Stimulated activated CD4-positive, alpha-beta T cell treated with anti-CD3 and anti-CD28 coated beads, Interleukin-4, amount 100 ng/mL, for 4 hours (primary cell): Measurements from ENCODE around the gene CCDC88B.
"Not testable (repeated sequence)": the region's sequence is repeated elsewhere in the genome, so short reads cannot be mapped to it uniquely, and the experiment has no call there.

Experiments
- DNase-seq, 2 experiments: peaks; one replicate each; pipeline ENCODE4 v3.0.0-alpha.2; 2020

CCDC88B gene

DNA sequence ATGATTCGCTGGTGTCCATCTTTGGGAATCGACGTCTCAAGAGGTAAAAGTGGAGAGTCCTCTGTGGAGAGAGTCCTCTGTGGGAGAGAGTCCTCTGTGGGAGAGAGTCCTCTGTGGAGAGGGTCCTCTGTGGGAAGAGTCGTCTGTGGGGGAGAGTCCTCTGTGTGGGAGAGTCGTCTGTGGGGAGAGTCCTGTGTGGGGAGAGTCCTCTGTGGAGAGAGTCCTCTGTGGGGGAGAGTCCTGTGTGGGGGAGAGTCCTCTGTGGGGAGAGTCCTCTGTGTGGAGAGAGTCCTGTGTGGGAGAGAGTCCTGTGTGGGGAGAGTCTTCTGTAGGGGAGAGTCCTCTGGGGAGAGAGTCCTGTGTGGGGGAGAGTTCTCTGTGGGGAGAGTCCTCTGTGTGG, 19.0 kb upstream of the CCDC88B start:
- no peak for DNase-seq

DNA sequence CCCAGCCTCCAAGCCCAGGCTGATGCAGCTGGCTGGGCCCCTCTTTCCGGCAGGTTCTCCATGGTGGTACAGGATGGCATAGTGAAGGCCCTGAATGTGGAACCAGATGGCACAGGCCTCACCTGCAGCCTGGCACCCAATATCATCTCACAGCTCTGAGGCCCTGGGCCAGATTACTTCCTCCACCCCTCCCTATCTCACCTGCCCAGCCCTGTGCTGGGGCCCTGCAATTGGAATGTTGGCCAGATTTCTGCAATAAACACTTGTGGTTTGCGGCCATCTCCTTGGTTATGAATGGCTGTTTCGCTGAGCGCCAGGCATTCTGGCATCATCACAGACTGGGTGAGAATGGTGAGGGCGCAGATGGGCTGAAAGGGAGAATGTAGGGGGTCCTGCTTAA, 18.5 kb upstream of the CCDC88B start:
- DNase-seq = no peak

DNA sequence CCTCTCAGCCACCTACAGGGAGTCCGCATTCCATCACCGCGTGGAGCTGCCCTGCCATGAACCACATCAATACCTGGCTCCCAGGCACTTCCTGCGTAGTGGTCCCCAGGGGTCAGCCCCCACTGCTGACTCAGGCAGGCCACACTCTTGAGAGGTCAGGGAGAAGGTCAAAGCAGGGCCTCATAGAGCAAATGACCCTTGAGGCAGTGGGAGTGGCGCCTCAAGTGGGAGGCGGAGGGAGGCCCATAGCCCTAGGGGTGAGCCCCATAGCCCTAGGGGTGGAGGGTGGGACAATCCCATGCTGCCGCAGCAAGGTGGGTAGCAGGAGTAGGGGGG, 17.1 kb upstream of the CCDC88B start:
- no peak for DNase-seq

DNA sequence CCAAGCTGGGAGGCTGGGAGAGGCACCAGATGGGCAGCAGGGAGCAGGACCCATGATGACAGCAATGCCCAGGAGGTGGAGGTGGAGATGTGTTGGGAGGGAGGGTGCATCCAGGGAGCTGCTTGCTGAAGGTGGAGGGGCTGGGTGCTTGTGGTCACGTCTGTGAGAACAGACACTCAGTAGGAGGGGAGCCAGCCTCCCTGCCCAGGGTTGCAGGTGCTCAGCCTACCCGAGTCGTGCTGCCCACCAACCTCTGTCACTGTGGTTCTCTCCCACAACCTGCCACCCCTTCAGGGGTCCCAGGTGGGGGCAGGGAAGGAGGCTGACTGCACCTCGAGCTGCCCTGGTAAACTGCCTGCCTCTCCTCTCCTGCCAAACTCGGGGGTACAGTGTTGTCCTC, 16.6 kb upstream of the CCDC88B start:
- DNase-seq = no peak

DNA sequence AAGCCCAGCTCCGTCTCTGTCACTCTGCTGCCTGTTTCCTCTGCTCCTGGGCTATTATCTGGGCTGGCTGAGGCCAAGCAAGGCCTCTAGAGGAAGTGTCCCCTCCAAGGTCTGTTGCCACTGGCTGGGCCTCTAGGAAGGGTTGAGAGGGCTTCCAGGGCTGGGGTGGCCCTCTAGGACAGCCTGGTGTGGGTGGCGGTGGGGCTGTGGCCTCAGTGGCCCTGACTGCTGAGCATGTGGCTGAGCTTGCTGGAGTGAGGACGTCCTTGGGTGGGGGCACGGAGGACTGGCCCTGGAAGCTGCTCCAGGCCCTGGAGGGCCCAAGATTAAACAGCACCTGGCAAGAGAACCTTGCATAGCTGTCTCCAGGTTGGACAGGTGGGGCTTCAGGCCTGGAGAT, 16.0 kb upstream of the CCDC88B start:
- DNase-seq = not testable (repeated sequence)

DNA sequence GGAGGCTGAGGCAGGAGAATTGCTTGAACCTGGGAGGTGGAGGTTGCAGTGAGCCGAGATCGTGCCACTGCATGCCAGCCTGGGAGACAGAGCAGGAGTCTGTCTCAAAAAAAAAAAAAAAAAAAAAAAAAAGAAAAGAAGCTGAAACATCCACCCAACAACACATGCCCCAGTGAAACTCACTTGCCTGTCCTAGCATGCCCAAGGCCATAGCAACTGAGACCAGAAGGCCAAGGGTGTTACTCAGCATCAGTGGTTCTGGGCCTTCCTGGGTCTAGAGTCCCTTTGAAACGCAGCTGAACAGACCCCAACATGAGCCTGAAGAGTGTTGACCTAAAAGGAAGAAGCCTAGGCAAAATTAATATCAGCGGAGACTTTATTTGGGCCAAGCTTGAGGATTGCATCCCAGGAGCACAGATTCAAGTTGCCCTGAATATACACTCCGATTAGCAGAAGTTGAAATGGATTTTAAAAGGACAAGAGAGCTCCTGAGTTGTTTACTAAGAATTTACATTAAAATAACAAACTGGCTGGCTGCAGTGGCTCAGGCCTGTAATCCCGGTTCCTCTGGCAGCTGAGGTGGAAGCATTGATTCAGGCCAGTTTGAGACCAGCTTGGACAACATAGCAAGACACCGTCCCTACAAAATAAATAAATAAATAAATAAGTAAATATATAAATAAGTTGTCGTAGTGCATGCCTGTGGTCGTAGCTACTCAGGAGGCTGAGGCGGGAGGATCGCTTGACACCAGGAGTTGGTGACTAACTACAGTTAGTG, 15.1 kb upstream of the CCDC88B start:
- no peak for DNase-seq

DNA sequence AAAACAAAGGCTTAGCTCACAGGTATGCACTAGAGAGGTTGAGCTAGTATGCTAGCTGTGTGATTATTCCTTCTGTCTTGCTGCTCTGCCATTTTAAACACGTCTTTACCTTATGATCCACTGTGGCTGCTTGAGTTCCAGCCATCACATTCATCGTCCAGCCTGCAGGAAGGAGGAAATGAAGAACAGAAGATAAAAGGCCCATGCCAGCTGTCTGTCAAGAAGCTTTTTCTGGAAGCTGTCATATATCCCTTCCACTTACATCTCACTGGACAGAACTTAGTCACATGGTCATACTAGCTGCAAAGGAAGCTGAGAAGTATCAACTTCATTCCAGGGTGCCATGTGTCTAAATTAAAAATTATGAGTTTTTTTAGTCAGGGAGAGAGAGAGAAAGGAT, 12.6 kb upstream of the CCDC88B start:
- DNase-seq = no peak

DNA sequence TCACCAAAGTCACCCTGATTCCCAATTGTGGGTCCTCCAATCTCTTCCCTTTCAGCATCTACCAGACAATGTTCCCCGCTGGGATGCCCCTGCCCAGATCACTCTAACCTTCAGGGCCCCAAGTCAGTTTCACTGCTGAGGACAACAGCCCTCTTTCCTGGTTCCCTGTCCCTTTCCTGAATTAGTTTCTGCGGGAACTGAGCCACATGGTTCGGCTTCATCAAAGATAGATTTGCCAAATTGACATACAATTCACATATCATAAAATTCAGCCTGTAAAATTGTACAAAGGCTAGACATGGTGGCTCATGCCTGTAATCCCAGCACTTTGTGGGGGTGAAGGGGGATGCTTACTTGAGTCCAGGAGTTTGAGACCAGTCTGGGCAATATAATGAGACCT, 12.0 kb upstream of the CCDC88B start:
- no peak for DNase-seq

DNA sequence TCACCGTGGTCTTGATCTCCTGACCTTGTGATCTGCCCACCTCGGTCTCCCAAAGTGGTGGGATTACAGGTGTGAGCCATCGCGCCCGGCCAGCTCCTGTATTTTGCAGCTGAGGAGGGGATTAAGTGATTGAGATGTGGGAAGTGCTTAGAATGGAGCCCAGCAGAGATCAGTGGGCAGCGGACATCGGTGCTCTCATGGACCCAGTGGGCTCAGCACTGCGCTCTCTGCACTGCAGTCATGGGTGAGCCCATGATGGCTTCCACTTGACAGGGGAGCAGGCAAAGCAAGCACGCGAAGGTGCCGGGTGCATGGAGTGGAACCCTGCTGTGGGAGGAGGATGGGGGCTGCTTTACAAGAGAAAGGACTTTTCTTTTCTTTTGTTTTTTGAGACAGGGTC, 9.1 kb upstream of the CCDC88B start:
- no peak for DNase-seq

DNA sequence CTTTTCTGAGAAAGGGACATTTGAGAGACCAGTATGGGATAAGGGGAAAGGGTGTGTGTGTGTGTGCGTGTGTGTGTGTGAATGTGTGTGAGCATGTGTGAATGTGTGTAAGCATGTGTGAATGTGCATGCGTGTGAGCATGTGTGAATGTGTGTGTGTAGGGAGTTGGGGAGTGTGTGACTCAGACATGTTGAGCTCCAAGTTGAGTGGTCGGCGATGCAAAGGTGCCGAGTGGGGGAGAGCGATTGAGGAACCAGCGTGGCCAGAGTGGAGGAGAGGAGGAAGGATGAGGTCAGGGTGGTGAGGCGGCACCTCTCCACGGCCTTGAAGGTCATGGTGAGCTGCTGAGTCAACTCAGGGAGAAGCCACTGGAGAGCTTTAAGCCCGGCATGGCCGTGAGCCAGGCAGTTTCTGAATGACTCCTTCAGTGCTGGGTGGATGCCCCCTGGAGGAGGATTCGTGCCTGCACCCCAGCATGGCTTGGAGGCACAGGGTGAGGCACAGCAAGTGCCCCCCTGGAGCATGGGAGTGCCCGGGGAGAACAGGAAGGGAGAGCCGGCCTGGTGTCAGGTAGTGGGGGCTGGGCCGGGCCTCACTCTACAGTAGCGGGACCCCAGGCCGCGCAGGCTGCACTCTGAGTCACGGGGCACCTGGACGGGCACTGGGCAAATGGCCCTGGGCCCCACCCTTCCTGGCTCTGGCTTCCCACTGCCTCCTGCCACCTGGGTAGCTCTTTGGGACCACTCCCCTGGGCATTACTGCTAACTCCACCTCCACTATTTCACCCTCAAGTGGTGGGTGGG, 8.2 kb upstream of the CCDC88B start:
- peak; percentile 51 to 61 for DNase-seq

DNA sequence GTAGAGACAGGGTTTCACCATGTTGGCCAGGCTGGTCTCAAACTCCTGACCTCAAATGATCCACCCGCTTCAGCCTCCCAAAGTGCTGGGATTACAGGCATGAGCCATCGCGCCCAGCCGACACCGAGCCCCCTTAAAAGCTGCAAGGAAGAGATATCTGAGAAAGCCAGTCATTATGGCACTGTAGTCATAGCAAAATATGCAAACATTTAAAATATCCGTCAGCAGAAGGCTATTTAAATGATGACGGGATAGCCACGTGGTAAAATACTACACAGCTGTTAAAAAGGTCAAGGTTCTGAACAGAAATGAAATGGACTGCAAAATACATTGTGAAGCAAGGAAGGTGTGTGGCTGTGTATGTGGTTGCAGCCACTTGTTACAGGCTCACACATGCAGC, 6.4 kb upstream of the CCDC88B start:
- DNase-seq = no peak

DNA sequence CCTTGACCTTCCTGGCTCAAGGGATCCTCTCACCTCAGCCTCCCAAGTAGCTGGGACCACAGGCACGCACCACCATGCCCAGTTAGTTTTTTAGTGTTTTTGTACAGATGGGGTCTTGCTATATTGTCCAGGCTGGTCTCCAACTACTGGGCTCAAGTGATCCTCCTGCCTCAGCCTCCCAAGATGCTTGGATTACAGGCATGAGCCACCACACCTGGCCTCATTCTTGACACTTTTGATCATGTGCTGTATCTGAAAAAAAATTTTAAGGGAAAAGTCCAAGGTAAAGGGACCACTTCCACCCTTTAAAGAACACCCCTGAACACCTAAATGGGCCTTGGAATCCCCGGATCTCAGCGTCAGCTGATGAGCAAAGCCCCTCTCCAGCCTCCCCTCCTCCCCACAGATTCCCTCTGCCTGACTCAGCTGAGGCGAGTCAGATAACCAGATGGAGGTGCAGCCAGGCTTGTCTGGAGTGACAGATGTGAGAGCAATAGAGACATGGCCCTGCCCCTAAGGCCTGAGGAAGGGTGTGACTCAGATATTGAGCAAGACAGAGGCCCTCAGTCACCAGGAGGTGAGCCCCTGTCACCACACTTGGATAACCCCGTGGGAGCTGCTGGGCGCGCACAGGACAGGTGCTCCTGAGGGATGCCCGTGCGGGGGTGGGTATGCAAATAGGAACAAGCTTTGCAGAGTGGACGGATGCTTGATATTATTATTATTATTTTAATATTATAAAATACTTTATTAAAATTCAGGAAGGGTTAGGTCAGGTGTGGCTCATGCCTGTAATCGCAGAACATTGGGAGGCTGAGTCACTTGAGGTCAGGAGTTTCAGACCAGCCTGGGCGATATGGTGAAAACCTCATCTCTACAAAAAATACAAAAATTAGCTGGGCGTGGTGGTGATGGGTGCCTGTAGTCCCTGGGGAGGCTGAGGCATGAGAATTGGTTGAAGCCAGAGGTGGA, 5.0 kb upstream of the CCDC88B start:
- DNase-seq = no peak

DNA sequence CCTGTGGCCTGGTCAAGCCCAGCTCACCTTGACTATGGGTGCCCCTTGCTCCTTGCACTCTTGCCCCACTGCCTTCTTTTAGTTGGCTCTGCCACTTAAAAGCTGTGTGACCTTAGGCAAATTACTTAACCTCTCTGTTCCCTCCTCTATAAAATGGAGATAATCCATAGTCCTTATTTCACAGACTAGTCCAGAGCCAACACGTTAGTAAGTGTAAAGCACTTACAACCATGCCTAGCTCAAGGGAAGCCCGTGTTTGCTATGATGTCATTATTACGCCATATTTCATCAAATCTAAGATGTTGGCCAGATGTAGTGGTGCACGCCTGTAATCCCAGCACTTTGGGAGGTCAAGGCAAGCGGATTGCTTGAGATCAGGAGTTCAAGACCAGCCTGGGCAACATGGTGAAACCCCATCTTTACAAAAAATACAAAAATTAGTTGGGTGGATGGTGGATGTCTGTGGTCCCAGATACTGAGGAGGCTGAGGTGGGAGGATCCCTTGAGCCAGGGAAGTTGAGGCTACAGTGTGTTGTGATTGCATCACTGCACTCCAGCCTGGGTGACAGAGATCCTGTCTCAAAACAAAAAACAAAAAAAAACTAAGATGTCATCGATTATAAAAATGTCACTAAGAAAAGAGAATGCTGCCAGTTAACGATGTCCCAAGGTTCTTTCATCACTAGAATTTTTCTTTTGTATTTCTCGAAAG, 2.3 kb upstream of the CCDC88B start:
- DNase-seq = no peak

DNA sequence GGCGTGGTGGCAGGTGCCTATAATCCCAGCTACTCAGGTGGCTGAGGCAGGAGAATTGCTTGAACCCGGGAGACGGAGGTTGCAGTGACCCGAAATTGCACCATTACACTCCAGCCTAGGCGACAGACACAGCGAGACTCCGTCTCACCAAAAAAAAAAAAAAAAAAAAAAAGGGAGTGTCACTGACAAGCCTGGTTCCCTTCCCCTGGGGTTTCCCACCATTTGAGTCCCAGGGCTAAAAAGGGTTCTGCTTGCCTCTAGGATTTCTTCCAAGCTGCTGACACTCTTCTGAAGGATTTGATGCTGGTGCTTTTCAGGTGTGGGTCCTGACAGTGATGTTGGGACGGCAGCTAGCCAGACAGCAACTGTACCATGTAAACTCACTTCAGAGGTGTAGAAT, 1.3 kb upstream of the CCDC88B start:
- DNase-seq = no peak

DNA sequence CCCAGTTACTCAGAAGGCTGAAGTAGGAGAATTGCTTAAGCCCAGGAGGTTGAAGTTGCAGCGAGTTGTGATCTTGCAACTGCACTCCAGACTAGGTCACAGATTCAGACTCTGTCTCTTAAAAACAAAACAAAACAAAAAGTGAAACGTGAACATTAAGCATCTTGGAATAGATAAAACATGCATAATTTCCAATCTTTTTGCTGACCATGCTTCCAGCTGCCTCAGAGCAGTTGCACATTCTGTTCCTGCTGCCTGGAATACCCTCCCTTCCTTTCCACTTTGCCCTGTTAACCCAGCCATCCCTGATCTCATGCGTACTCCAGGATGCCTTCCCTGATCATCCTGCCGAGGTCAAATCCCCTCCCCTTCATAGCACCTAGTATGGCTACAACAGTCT, 718 bp upstream of the CCDC88B start:
- no peak for DNase-seq

DNA sequence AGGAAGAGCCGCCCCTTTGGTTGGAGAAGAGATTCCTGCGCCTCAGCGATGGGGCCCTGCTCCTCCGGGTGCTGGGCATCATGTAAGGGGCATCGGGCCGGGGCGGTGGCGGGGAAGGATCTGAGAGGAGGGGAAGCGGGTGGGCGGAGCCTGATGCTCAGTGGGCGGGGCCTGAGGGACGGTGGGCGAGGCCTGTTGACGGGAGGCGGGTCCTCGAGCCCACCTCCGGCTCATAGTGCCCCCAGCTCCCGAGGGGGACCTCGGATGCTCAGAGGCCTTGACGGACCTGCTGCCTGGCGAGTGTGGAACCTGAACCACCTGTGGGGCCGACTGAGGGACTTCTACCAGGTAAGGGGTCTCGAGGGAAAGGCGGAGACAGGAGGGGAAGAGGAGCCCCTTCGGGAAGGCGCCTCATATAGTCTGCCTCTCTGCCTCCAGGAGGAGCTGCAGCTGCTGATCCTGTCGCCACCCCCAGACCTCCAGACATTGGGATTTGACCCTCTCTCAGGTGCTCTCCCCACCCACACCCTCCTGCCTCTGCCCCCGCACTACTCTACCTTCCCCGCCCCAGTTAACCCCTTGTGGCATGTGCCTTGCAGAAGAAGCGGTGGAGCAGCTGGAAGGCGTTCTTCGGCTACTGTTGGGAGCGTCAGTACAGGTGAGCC, 799 bp downstream of the CCDC88B start:
- DNase-seq = peak; percentile 65 to 78

DNA sequence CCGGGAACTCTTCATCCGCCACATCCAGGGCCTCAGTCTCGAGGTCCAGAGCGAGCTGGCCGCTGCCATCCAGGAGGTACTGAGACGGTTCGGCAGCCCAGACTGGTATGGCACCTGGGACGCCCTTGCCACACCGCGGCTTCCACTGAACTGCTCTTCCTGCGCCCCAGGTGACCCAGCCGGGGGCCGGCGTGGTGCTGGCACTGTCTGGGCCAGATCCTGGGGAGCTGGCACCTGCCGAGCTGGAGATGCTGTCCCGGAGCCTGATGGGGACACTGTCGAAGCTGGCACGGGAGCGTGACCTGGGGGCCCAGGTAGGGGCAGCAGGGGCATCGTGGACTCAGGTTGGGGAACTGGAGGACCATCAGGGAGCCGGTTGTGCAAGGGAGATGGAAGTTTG, 1.4 kb downstream of the CCDC88B start:
- no peak for DNase-seq

DNA sequence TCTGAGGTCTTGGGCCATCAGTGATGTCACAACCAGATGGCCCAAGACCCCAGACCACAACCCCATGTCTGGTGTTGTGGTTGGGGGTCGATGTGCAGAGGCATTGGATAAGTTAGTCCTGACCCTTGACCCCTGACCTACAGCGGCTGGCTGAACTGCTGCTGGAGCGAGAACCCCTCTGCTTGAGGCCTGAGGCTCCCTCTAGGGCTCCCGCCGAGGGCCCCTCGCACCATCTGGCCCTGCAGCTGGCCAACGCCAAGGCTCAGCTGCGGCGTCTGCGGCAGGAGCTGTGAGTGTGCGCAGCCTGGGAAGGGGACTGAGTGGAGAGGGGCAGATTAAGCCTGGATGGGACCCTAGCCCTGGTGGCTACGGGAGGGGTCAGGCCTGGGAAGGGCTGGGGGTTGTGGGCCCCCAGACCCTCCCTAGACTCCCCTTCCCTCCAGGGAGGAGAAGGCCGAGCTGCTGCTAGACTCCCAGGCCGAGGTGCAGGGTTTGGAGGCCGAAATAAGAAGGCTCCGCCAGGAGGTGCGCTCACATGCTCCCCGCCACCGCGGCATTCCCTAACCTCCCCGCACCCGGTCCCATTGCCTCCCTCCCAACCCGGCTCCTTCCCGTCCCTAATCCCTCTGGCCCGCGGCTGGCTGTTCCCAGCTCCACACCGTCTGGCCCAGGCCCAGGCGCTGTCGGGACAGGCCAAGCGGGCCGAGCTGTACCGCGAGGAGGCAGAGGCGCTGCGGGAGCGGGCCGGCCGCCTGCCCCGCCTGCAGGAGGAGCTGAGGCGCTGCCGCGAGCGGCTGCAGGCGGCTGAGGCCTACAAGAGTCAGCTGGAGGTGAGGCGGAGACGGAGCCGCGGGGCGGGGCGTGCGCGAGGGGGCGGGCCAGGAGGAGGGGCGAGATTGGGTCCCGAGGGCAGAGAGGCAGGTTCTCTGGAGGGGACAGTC, 2.1 kb downstream of the CCDC88B start:
- DNase-seq = peak; percentile 86 to 89

DNA sequence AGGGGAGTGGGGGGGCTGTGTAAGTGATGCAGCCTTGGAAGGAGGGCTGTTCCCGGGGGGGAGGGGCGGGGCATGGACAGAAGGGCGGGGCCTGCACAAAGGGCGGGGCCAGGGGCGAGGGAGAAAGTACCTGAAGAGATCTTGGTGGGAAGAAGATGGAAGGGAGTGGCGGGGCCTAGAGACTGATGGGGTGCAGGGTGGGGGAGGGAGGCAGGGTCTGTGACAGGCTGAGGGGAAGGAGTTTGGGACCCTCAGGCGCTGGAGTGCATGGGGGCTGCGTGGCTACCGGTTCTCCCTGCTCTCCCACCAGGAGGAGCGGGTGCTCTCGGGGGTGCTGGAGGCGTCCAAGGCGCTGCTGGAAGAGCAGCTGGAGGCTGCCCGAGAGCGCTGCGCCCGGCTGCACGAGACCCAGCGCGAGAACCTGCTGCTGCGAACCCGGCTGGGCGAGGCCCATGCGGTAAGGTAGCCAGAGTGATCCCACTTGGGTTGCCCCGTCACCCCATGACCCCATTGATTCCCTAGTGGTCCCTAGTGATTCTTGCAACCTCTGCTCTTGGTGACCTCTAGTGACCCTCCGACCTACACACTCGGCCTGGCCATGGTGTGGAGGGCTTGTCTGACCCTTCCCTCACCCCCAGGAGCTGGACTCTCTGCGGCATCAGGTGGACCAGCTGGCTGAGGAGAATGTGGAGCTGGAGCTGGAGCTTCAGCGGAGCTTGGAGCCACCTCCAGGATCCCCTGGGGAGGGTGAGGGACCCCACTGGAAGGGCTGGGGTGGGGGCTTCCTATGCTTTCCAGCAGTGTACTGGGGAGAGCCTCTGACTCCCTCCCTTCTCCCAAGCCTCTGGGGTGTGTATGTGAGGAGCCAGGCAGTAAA, 3.1 kb downstream of the CCDC88B start:
- peak in 1 of 2 experiments; percentile 21 for DNase-seq
